ENCODE results near the gene CTIF.

The CTIF gene

GRCh38 chr18:48669991-48670750, 131.3 kb downstream of the CTIF start:
- no peak for DNase-seq

- DNase-seq, result no peak
Measured at GRCh38 chr18:48670751-48671560, 132.1 kb downstream of the CTIF start.

- DNase-seq, result no peak
Measured at GRCh38 chr18:48671561-48671945, 132.7 kb downstream of the CTIF start.

- DNase-seq, result no peak
Measured at GRCh38 chr18:48672671-48673340, 134.0 kb downstream of the CTIF start.

- no peak for DNase-seq
Measured at GRCh38 chr18:48673456-48673852, 134.6 kb downstream of the CTIF start.

GRCh38 chr18:48673853-48674721, 135.3 kb downstream of the CTIF start:
- DNase-seq, result no peak

- DNase-seq, result no peak
Measured at GRCh38 chr18:48674758-48675351, 136.0 kb downstream of the CTIF start.

GRCh38 chr18:48675352-48675761, 136.5 kb downstream of the CTIF start:
- DNase-seq, result peak; percentile 78

- DNase-seq, result no peak
Measured at GRCh38 chr18:48675912-48676311, 137.1 kb downstream of the CTIF start.

- DNase-seq, result no peak
Measured at GRCh38 chr18:48676346-48676745, 137.5 kb downstream of the CTIF start.

- DNase-seq, result peak; percentile 55
Measured at GRCh38 chr18:48676756-48677368, 138.0 kb downstream of the CTIF start.

GRCh38 chr18:48678237-48679115, 139.6 kb downstream of the CTIF start:
- DNase-seq, result no peak

GRCh38 chr18:48679236-48679635, 140.4 kb downstream of the CTIF start:
- DNase-seq, result no peak

- no peak for DNase-seq
Measured at GRCh38 chr18:48680339-48681250, 141.8 kb downstream of the CTIF start.

- DNase-seq, result no peak
Measured at GRCh38 chr18:48682768-48683167, 143.9 kb downstream of the CTIF start.

- DNase-seq, result no peak
Measured at GRCh38 chr18:48683197-48683596, 144.4 kb downstream of the CTIF start.

- no peak for DNase-seq
Measured at GRCh38 chr18:48683661-48684060, 144.8 kb downstream of the CTIF start.

- no peak for DNase-seq
Measured at GRCh38 chr18:48687346-48688042, 148.7 kb downstream of the CTIF start.

GRCh38 chr18:48688961-48689360, 150.1 kb downstream of the CTIF start:
- no peak for DNase-seq

Data from activated gamma-delta T cell treated with Interleukin-2 at 50 U/mL for 16 hours (primary cell).